Mesothelial cell of epicardium (in vitro differentiated cells): Measurements from ENCODE around the gene SNTB2. TPM values are rescaled to one million over a fixed set of nuclear protein-coding genes. Genes with fewer than 3 reads are reported as not detected.
A peak's percentile ranks its signal among the peaks of the same experiment; 100 is the strongest.

ENCODE experiments used
- DNase-seq, 2 experiments: peaks; one replicate each; pipeline ENCODE4 v3.0.0; 2021; ENCODE audit warnings: low spot score in 2 of 2; ENCODE audit not compliant: unreplicated experiment in 2 of 2
- H3K27ac Mint-ChIP-seq: 2 replicates; pipeline ENCODE4 v1.8.0; 2021; ENCODE audit warnings: mixed read lengths
- H3K27me3 Mint-ChIP-seq: 2 replicates; pipeline ENCODE4 v1.8.0; 2021; ENCODE audit warnings: low read depth, mixed read lengths
- H3K36me3 Mint-ChIP-seq: 2 replicates; pipeline ENCODE4 v1.8.0; 2021; ENCODE audit warnings: mixed read lengths
- H3K4me1 Mint-ChIP-seq: 2 replicates; pipeline ENCODE4 v1.8.0; 2021; ENCODE audit warnings: mixed read lengths
- H3K4me3 Mint-ChIP-seq: 2 replicates; pipeline ENCODE4 v1.8.0; 2021; ENCODE audit warnings: mild to moderate bottlenecking, moderate library complexity, mixed read lengths
- H3K9me3 Mint-ChIP-seq: 2 replicates; pipeline ENCODE4 v1.8.0; 2021; ENCODE audit warnings: mixed read lengths
- CTCF ChIP-seq: fragments of 200-600 bp; sonication (generic); IDR thresholded peaks from one replicate; pipeline ENCODE4 v1.5.0; 2021; ENCODE audit warnings: antibody characterized with exemption; ENCODE audit not compliant: unreplicated experiment
- total RNA-seq: library from RNA; stranded (reverse); gene quantifications from 3 replicates; pipeline ENCODE4 v1.2.1, GENCODE V29; 2021

SNTB2 gene
- total RNA-seq, 1 donor from 2014 or later, result 26.7 TPM

GRCh38 chr16:69323415-69323814 is 136.5 kb downstream of the SNTB2 start:
- H3K9me3 Mint-ChIP-seq, result no peaks in the 10 kb centered on the region
- TF ChIP-seq CTCF, result no peak
- peaks cover 28% of the 10 kb centered on the region for H3K36me3 Mint-ChIP-seq
- no peak overlapping the region for H3K4me3 Mint-ChIP-seq
- H3K27ac Mint-ChIP-seq, result no peak overlapping the region
- no peaks in the 10 kb centered on the region for H3K27me3 Mint-ChIP-seq
- H3K4me1 Mint-ChIP-seq, result peaks cover 3% of the 10 kb centered on the region
- DNase-seq, result no peak

GRCh38 chr16:69324013-69324531 is 137.1 kb downstream of the SNTB2 start:
- no peak for DNase-seq
- Mint-ChIP-seq H3K27me3 (no peaks in the 10 kb centered on the region), H3K4me3 (no peak overlapping the region), H3K9me3 (no peaks in the 10 kb centered on the region), H3K36me3 (peaks cover 27% of the 10 kb centered on the region), H3K27ac (no peak overlapping the region), H3K4me1 (peaks cover 9% of the 10 kb centered on the region)
- TF ChIP-seq CTCF, result no peak

- DNase-seq, result no peak
- Mint-ChIP-seq H3K27ac (no peak overlapping the region), H3K36me3 (peaks cover 21% of the 10 kb centered on the region), H3K4me1 (peaks cover 15% of the 10 kb centered on the region), H3K4me3 (no peak overlapping the region), H3K9me3 (no peaks in the 10 kb centered on the region), H3K27me3 (no peaks in the 10 kb centered on the region)
- TF ChIP-seq CTCF, result no peak
These were observed 137.8 kb downstream of the SNTB2 start for GRCh38 chr16:69324585-69325253.

- H3K9me3 Mint-ChIP-seq, result no peaks in the 10 kb centered on the region
- H3K36me3 Mint-ChIP-seq, result peaks cover 20% of the 10 kb centered on the region
- no peaks in the 10 kb centered on the region for H3K27me3 Mint-ChIP-seq
- TF ChIP-seq CTCF, result no peak
- H3K27ac Mint-ChIP-seq, result no peak overlapping the region
- no peak for DNase-seq
- H3K4me3 Mint-ChIP-seq, result no peak overlapping the region
- peaks cover 15% of the 10 kb centered on the region for H3K4me1 Mint-ChIP-seq
These were observed 138.8 kb downstream of the SNTB2 start for GRCh38 chr16:69325784-69326171.

GRCh38 chr16:69326172-69326873 is 139.4 kb downstream of the SNTB2 start:
- H3K27me3 Mint-ChIP-seq, result no peaks in the 10 kb centered on the region
- peak overlapping the region; percentile 34 for H3K27ac Mint-ChIP-seq
- H3K4me3 Mint-ChIP-seq, result no peak overlapping the region
- peaks cover 17% of the 10 kb centered on the region for H3K4me1 Mint-ChIP-seq
- H3K9me3 Mint-ChIP-seq, result no peaks in the 10 kb centered on the region
- DNase-seq, result no peak
- peaks cover 16% of the 10 kb centered on the region for H3K36me3 Mint-ChIP-seq
- TF ChIP-seq CTCF, result no peak
